ENCODE results near the gene HOXB2.

Gene HOXB2

DNA sequence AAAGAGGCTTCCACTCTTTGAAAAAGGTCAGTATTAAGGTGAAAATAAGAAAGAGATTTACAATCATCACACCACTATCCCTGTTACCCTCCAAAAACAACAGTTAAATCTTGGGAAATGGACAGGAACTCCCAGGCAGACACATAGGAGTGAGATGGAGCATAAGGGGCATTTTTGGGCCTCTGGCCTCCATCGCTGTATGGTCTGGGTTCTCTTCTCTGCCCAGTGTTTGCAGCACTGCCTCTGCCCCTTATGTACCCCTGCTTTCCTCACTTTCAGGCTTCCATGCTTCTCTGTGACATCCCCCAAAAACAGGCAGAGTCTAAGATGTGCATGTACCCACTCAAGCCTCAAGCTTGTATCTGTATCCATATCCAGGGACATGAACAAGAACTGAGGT lies 630 bp upstream of the HOXB2 start:
- H3K9me2 ChIP-seq (replicated peaks; ENCODE audit: control insufficient read depth, low read length): no peaks in the 10 kb centered on the region
- no peak overlapping the region for H3K4me3 ChIP-seq (ENCODE audit: low read length)
- no peak overlapping the region for H3K4me2 ChIP-seq (ENCODE audit: low read length)
- H3K79me2 ChIP-seq (ENCODE audit: control insufficient read depth, low read length): no peaks in the 10 kb centered on the region
- H3K9me3 ChIP-seq (ENCODE audit: control insufficient read depth, insufficient read depth, low read length): no peaks in the 10 kb centered on the region
- H3F3A ChIP-seq (ENCODE audit: control insufficient read depth, insufficient read depth): no peaks in the 10 kb centered on the region
- no peaks in the 10 kb centered on the region for H3K4me1 ChIP-seq (ENCODE audit: control insufficient read depth, low read length)
- no peaks in the 10 kb centered on the region for H4K20me1 ChIP-seq (ENCODE audit: control insufficient read depth, insufficient read depth, low read depth, low read length)
- H3K36me3 ChIP-seq (ENCODE audit: control insufficient read depth, low read length): no peaks in the 10 kb centered on the region
- no peak overlapping the region for H3K27ac ChIP-seq (ENCODE audit: low read depth, low read length)
- H3K27me3 ChIP-seq (ENCODE audit: control insufficient read depth, low read length): peaks cover 63% of the 10 kb centered on the region
- TF ChIP-seq, protein P1, sequence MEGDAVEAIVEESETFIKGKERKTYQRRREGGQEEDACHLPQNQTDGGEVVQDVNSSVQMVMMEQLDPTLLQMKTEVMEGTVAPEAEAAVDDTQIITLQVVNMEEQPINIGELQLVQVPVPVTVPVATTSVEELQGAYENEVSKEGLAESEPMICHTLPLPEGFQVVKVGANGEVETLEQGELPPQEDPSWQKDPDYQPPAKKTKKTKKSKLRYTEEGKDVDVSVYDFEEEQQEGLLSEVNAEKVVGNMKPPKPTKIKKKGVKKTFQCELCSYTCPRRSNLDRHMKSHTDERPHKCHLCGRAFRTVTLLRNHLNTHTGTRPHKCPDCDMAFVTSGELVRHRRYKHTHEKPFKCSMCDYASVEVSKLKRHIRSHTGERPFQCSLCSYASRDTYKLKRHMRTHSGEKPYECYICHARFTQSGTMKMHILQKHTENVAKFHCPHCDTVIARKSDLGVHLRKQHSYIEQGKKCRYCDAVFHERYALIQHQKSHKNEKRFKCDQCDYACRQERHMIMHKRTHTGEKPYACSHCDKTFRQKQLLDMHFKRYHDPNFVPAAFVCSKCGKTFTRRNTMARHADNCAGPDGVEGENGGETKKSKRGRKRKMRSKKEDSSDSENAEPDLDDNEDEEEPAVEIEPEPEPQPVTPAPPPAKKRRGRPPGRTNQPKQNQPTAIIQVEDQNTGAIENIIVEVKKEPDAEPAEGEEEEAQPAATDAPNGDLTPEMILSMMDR (IDR thresholded peaks at IDR 0.05; ENCODE audit: low read depth, low read length, poor library complexity, severe bottlenecking): no peak
- TF ChIP-seq EZH2phosphoT487 (IDR thresholded peaks at IDR 0.05; ENCODE audit: borderline replicate concordance, low read length): no peak

DNA sequence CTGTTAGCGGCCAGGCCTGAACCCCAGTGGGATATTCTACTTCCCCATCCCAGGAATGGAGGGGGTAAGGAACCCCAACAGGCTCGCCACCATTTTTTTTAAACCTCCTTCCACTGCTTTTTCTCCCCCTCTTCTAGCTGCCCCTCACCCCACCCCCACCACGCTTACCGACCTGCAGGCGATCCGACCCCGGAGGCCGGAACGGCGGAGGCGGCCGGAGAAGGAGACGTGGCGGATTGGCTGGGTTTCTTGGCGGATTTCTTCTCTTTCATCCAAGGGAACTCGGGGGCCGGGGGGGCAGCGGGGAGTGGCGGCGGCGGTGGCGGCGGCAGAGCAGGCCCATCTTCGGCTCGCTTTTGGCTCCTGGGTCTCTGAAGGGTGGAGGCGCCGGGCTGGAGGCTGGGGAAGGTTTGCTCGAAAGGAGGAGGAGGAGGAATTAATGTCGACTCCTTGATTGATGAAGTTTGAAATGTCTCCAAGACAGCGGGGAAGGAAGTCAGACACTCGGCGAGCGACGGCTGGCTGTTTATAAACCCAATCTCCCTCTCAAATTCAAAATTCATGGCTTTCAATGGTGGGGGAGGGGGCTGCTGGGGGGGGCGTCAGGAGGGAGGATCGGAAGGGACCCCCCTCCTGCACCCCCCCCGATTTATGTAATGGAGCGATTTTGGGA lies 424 bp downstream of the HOXB2 start:
- H3K79me2 ChIP-seq (ENCODE audit: control insufficient read depth, low read length): no peaks in the 10 kb centered on the region
- H3K4me2 ChIP-seq (ENCODE audit: low read length): no peak overlapping the region
- no peaks in the 10 kb centered on the region for H3K36me3 ChIP-seq (ENCODE audit: control insufficient read depth, low read length)
- TF ChIP-seq, protein P1 (IDR thresholded peaks at IDR 0.05; ENCODE audit: low read depth, low read length, poor library complexity, severe bottlenecking): no peak
- no peak; the same call in 1 of the 2 replicates for TF ChIP-seq EZH2phosphoT487 (IDR thresholded peaks at IDR 0.05; ENCODE audit: borderline replicate concordance, low read length)
- no peaks in the 10 kb centered on the region for H4K20me1 ChIP-seq (ENCODE audit: control insufficient read depth, insufficient read depth, low read depth, low read length)
- no peaks in the 10 kb centered on the region for H3K4me1 ChIP-seq (ENCODE audit: control insufficient read depth, low read length)
- no peak overlapping the region for H3K4me3 ChIP-seq (ENCODE audit: low read length)
- no peaks in the 10 kb centered on the region for H3F3A ChIP-seq (ENCODE audit: control insufficient read depth, insufficient read depth)
- H3K27ac ChIP-seq (ENCODE audit: low read depth, low read length): no peak overlapping the region
- peaks cover 71% of the 10 kb centered on the region for H3K27me3 ChIP-seq (ENCODE audit: control insufficient read depth, low read length)
- no peaks in the 10 kb centered on the region for H3K9me3 ChIP-seq (ENCODE audit: control insufficient read depth, insufficient read depth, low read length)
- H3K9me2 ChIP-seq (replicated peaks; ENCODE audit: control insufficient read depth, low read length): no peaks in the 10 kb centered on the region

DNA sequence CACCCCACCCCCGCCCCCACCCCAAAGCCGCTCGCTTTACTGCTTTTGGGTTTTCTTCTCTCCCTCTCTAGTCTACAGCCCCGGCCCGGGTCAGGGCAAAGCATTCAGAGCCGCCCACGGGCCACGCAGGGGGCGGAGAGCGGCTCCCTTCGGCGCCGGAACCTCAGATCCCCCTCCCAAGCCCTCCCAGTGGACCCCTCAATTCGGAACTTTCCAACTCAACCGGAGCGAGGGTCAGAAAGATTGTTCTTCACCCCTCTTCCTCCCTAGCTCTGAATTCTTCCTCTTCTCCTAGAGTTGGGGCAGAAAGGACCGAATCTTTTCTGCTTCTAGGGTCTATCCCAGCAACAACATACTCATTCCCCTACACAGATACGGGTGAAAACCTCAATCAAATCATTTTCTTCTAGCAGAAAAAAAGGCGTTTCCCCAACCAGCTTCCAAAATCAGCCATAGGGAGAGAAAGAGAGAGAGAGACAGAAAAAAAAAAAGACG lies 1.0 kb downstream of the HOXB2 start:
- Histone ChIP-seq H3K27ac (ENCODE audit: low read depth, low read length) (no peak overlapping the region), H3K79me2 (ENCODE audit: control insufficient read depth, low read length) (no peaks in the 10 kb centered on the region), H3K4me1 (ENCODE audit: control insufficient read depth, low read length) (no peaks in the 10 kb centered on the region), H3K4me2 (ENCODE audit: low read length) (no peak overlapping the region), H3K27me3 (ENCODE audit: control insufficient read depth, low read length) (peaks cover 71% of the 10 kb centered on the region), H3K36me3 (ENCODE audit: control insufficient read depth, low read length) (no peaks in the 10 kb centered on the region), H3K9me2 (replicated peaks; ENCODE audit: control insufficient read depth, low read length) (no peaks in the 10 kb centered on the region), H3F3A (ENCODE audit: control insufficient read depth, insufficient read depth) (no peaks in the 10 kb centered on the region), H3K4me3 (ENCODE audit: low read length) (no peak overlapping the region), H3K9me3 (ENCODE audit: control insufficient read depth, insufficient read depth, low read length) (no peaks in the 10 kb centered on the region), H4K20me1 (ENCODE audit: control insufficient read depth, insufficient read depth, low read depth, low read length) (no peaks in the 10 kb centered on the region)
- peak; percentile 56 for TF ChIP-seq EZH2phosphoT487 (IDR thresholded peaks at IDR 0.05; ENCODE audit: borderline replicate concordance, low read length)
- TF ChIP-seq, protein P1 (IDR thresholded peaks at IDR 0.05; ENCODE audit: low read depth, low read length, poor library complexity, severe bottlenecking): no peak

All from DOHH2 (cell line).